Peyer's patch (tissue), 4 donors: ENCODE measurements around the gene CLEC4G. TPM values are rescaled to one million over a fixed set of nuclear protein-coding genes. Genes with fewer than 3 reads are reported as not detected.

Experiments used
- DNase-seq, 3 donors: peaks; one replicate each; pipeline ENCODE4 v3.0.0-alpha.2; 2017 to 2019
- H3K27ac ChIP-seq, 4 donors: fragments of 200-600 bp; sonication (generic); one replicate each; pipeline ENCODE4 v1.5.1; 2016 to 2019
- H3K27me3 ChIP-seq, 2 donors: fragments of 200-600 bp; sonication (generic); one replicate each; pipeline ENCODE4 v1.5.1; 2019
- H3K36me3 ChIP-seq, 3 donors: fragments of 200-600 bp; sonication (generic); one replicate each; pipeline ENCODE4 v1.5.1; 2016 to 2019
- H3K4me1 ChIP-seq, 4 donors: fragments of 200-600 bp; sonication (generic); one replicate each; pipeline ENCODE4 v1.5.1; 2016 to 2019
- H3K4me3 ChIP-seq, 4 donors: fragments of 200-600 bp; sonication (generic); 1 replicate in 3 of 4; 2 replicates in 1 of 4; pipeline ENCODE4 v1.5.1; 2016 to 2019; ENCODE audit warnings: mild to moderate bottlenecking in 1 of 4
- H3K9me3 ChIP-seq, 4 donors: fragments of 200-600 bp; sonication (generic); one replicate each; pipeline ENCODE4 v1.5.1; 2016 to 2019; ENCODE audit warnings: mild to moderate bottlenecking in 1 of 4
- CTCF ChIP-seq, 6 experiments: fragments of 450-650 bp in 4 of 6; fragments of 200-600 bp in 2 of 6; sonication (generic) in 1 of 6; IDR thresholded peaks; one replicate each; pipeline ENCODE4 v1.5.1; 2017 to 2019; ENCODE audit warnings: antibody characterized with exemption in 6 of 6, mild to moderate bottlenecking in 3 of 6, moderate library complexity in 1 of 6
- POLR2A ChIP-seq, 2 donors: fragments of 450-650 bp; IDR thresholded peaks; one replicate each; pipeline ENCODE4 v1.5.1; 2017; ENCODE audit warnings: antibody characterized with exemption in 2 of 2, mild to moderate bottlenecking in 2 of 2, moderate library complexity in 2 of 2
- total RNA-seq, 4 donors: library from RNA; depleted of rRNA; stranded (reverse); fragments of >200 nt; gene quantifications; one replicate each; pipeline ENCODE4 v1.1.0, GENCODE V29; 2016

Gene CLEC4G
- total RNA-seq, 4 donors from 2014 or later = 1.1 TPM; not detected in 3

- Histone ChIP-seq H3K27me3 (no peaks in the 10 kb centered on the region), H3K27ac (no peak overlapping the region), H3K36me3 (no peaks in the 10 kb centered on the region), H3K4me3 (no peak overlapping the region), H3K9me3 (no peaks in the 10 kb centered on the region), H3K4me1 (no peaks in the 10 kb centered on the region)
- no peak for TF ChIP-seq POLR2A (IDR thresholded peaks at IDR 0.05)
- TF ChIP-seq CTCF (IDR thresholded peaks at IDR 0.05) = no peak
- DNase-seq = no peak
Observed at GRCh38 chr19:7740682-7741054, 8.8 kb upstream of the CLEC4G start.

GRCh38 chr19:7739801-7740681 lies 8.1 kb upstream of the CLEC4G start:
- TF ChIP-seq CTCF (IDR thresholded peaks at IDR 0.05) = no peak
- no peak for TF ChIP-seq POLR2A (IDR thresholded peaks at IDR 0.05)
- no peaks in the 10 kb centered on the region for H3K4me1 ChIP-seq
- H3K27ac ChIP-seq = peak overlapping the region in 1 of 4 donors; percentile 35
- H3K27me3 ChIP-seq = no peaks in the 10 kb centered on the region
- no peaks in the 10 kb centered on the region for H3K36me3 ChIP-seq
- H3K9me3 ChIP-seq = no peaks in the 10 kb centered on the region
- DNase-seq = no peak
- H3K4me3 ChIP-seq = no peak overlapping the region

DNA sequence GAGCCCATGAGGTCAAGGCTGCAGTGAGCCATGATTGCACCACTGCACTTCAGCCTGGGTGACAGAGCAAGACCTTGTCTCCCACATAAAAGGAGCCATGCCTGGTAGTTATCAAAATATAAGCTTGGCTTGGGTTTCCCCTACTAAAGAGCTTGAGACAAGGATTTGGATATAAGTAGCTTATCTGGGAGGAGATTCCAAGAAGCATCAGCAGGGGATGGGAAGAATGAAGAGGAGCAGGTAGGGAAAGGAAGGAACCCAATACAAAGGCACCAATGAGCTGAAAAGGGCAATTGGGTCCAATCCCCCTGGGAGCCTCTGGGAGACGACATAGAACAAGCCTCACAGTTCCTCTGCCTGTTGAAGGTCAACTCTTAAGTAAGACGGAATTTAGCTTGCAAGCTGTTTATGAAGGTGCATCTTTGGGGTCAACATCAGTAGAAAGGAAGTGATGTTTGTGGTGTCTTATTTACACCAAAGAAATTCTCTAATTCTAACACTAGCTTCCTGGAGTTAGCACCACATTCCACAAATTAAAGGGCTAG lies 7.4 kb upstream of the CLEC4G start:
- DNase-seq = no peak
- Histone ChIP-seq H3K9me3 (no peaks in the 10 kb centered on the region), H3K4me1 (no peaks in the 10 kb centered on the region), H3K27me3 (no peaks in the 10 kb centered on the region), H3K27ac (peak overlapping the region in 1 of 4 donors; percentile 35), H3K36me3 (no peaks in the 10 kb centered on the region), H3K4me3 (no peak overlapping the region)
- TF ChIP-seq POLR2A (IDR thresholded peaks at IDR 0.05) = no peak
- TF ChIP-seq CTCF (IDR thresholded peaks at IDR 0.05) = no peak

DNA sequence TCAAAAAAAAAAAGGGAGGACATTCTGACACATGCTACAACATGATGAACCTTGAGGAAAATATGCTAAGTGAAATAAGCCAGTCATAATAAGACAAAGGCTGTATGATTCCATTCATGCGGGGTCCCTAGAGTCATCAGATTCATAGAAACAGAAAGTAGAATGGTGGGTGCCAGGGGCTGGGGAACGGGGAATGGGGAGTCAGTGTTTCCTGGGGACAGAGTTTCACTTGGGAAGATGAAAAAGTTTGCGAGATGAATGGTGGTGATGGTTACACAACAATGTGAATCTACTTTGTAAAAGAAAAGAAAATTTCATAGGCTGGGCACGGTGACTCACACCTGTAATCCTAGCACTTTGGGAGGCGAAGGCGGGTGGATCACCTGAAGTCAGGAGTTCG lies 6.1 kb upstream of the CLEC4G start:
- DNase-seq = no peak
- Histone ChIP-seq H3K9me3 (no peaks in the 10 kb centered on the region), H3K4me1 (no peaks in the 10 kb centered on the region), H3K27me3 (no peaks in the 10 kb centered on the region), H3K4me3 (no peak overlapping the region), H3K36me3 (no peaks in the 10 kb centered on the region), H3K27ac (no peak overlapping the region)
- TF ChIP-seq POLR2A (IDR thresholded peaks at IDR 0.05) (no peak), CTCF (IDR thresholded peaks at IDR 0.05) (no peak)

- no peaks in the 10 kb centered on the region for H3K36me3 ChIP-seq
- H3K4me1 ChIP-seq = no peaks in the 10 kb centered on the region
- no peaks in the 10 kb centered on the region for H3K9me3 ChIP-seq
- no peak for TF ChIP-seq CTCF (IDR thresholded peaks at IDR 0.05)
- no peak for TF ChIP-seq POLR2A (IDR thresholded peaks at IDR 0.05)
- no peak overlapping the region for H3K27ac ChIP-seq
- peak in 1 of 3 donors; percentile 23 for DNase-seq
- no peak overlapping the region for H3K4me3 ChIP-seq
- H3K27me3 ChIP-seq = no peaks in the 10 kb centered on the region
Observed at GRCh38 chr19:7737215-7737614, 5.3 kb upstream of the CLEC4G start.
